Skin of body (tissue), 2 donors: ENCODE results near the gene GRK4. TPM values are rescaled to one million over a fixed set of nuclear protein-coding genes. Genes with fewer than 3 reads are reported as not detected.

Source experiments
- DNase-seq: peaks from one replicate; lab custom pipeline; 2025; lab: John Stamatoyannopoulos, UW
- total RNA-seq: library from RNA; depleted of rRNA; stranded (reverse); fragments of >200 nt; gene quantifications from one replicate; pipeline ENCODE4 v1.2.3, GENCODE V29; 2014

The GRK4 gene
- total RNA-seq, 1 donor from 2014 or later, result 7.5 TPM

GRCh38 chr4:3010998-3011397 is 47.6 kb downstream of the GRK4 start:
- DNase-seq, result peak; percentile 64

DNA sequence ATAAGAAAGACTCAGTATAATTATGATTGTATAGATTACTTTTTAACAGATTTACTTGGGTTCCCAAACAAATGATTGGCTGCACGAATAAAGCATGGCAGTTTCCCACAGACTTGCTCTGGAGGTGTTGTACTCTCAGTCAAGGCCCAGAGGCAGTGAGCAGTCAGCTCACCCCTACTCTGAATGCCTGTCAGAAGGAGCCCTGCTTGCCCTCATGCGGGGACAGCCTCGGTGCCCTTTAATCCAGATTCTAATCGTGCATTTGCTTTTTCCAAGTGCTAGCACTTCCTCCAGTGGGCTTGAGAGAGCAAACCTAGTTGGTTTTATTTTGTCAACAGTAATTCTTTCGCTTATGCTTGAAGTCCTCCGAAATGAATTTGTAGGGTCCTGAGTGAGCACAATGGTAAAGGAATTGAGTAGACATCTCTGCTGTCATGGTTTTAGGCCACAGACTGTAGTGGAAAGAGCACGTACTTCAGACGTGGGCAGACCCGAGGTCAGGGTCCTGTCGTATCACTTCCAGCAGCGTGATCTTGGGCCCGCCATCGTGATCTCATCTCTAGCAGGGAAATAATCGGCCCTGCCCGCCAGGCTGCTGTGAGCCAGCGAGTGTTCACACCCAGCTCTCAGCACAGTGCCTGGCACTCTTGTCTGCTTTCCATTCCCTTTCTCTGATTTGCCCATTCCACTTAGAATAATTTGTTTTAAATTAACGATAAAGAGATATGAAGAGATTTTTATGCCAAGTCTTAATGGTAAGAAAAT is 48.3 kb downstream of the GRK4 start:
- no peak for DNase-seq

DNA sequence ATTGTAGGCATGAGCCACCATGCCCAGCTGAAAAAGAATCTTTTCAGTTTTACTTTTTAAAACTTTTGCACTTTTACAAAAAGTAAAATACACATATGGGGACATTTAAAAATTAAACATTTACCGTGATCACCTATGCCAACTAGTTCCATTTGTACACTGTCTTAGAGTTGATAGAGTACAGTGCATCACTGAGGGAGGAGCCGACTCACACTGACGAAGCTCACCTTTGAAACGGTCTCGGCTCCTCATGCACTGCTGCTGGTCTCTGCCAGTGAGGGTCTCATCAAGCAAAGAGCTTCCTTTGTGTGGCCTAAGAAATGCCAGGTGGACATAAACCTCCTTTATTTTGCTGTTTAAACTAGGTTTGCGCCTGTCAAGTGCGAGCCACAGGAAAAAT is 50.0 kb downstream of the GRK4 start:
- DNase-seq, result no peak

GRCh38 chr4:3013839-3014350 is 50.5 kb downstream of the GRK4 start:
- no peak for DNase-seq

DNA sequence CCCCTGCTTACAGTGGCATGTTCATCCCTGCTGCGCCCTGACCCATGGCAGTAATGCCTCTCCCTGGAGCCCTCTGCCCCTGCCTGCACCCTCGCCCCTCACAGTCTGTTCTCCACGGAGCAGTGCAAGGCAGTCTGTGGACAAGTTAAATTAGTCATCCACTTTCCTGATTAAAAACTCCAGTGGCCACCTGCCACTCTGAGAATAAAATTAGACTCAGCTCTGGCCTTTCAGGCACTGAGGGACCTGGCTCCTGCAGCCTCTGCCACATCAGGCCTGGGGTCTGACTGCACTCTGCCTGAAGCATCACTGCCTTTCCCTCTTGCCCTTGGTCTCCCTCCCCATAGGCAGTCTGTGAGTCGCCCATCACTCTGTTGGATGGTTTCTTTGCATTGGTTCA is 53.6 kb downstream of the GRK4 start:
- no peak for DNase-seq

GRCh38 chr4:3017504-3017903 is 54.1 kb downstream of the GRK4 start:
- no peak for DNase-seq

DNA sequence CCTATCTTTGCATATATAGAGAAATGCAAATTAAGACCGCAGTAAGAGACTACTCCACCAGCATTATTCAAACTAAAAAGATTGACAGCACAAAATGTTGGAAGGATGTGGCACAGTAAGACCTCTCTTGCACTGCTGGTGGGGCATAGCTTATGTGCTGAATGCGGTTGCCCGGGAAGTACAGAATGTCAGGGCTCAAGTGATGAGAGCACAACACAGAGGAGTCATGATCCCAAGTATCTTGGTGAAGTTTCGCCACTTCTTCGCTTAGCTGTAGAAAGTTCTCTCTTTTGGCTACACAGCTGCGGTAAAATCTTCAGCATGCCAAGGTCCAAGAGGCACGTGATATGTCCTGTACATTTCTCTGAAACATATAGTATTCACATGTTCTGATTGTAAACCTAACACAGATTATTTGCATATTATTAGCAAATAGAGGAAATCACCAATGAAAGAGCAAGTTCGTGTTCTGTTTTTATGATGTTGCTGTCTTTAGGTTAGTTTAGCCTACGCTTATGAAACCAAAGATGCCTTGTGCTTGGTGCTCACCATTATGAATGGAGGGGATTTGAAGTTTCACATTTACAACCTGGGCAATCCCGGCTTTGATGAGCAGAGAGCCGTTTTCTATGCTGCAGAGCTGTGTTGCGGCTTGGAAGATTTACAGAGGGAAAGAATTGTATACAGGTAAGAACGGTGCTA is 55.9 kb downstream of the GRK4 start:
- DNase-seq, result no peak

GRCh38 chr4:3021127-3021526 is 57.8 kb downstream of the GRK4 start:
- no peak for DNase-seq

DNA sequence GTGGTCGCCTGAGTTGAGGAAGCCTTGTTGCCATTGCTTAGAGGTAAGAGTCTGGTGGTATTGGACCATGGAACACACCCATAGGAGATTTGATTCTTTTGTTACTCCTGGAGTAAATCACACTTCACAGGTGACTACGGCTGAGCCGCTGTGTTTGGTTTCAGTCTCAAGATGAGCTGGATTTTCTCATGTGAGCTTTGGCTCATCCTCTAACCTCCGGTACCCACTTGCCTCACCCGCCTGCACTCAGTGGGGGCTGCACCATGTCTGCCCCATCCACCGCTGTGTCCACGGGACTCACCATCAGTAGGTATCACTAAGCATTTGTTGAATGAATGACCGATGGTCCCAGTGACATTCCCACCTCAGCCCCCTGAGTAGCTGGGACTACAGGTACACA is 58.3 kb downstream of the GRK4 start:
- DNase-seq, result no peak

GRCh38 chr4:3022112-3022511 is 58.7 kb downstream of the GRK4 start:
- no peak for DNase-seq

DNA sequence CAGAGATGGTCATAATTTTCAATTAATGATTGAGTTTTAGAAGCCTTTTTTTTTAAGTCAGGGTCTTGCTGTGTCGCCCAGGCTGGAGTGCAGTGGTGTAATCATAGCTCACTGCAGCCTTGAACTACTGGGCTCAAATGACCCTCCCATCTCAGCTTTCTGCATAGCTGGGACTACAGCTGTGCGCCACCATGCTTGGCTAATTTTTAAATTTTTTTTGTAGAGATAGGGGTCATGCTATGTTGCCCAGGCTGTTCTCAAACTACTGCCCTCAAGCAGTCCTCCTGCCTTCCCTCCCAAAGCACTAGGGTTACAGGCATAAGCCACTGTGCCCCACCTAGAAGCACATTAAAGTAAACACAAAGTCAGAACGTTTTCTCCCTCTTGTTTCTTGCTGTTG is 59.3 kb downstream of the GRK4 start:
- DNase-seq, result no peak

GRCh38 chr4:3025881-3026280 is 62.5 kb downstream of the GRK4 start:
- DNase-seq, result no peak

DNA sequence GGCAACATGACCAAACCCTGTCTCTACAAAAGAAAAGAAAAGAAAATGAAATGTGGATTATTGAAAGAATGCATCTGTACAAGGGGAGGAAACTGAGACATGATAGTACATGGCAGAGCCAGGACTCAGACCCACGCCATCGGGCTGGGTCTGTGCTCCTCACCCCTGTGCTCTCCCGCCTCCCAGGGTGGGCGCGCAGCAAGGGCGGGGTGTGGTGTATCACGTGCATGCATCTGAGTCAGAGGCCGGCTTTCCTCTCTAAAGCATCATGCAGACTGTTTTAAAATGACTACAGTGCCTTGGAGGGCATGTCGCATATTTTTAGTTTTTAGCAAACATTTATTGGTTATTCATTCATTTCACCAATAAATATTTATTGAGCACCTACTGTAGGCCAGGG is 63.2 kb downstream of the GRK4 start:
- DNase-seq, result no peak

DNA sequence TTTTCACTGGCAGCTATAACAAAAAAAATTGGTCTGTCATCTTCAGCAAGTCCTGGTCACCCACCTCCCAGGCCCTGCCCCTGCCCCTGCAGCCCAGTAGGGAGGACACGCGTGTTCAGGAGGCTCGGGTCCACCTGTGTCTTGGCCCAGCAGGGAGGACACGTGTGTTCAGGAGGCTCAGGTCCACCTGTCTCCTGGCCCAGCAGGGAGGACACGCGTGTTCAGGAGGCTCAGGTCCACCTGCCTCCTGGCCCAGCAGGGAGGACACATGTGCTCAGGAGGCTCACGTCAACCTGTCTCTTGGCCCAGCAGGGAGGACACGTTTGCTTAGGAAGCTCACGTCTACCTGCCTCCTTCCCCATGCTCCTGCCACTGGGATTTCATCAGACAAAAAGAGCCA is 66.1 kb downstream of the GRK4 start:
- no peak for DNase-seq

GRCh38 chr4:3030566-3031356 is 67.4 kb downstream of the GRK4 start:
- no peak for DNase-seq

GRCh38 chr4:3031357-3032082 is 68.1 kb downstream of the GRK4 start:
- DNase-seq, result no peak

- DNase-seq, result no peak
Observed at GRCh38 chr4:3034231-3034630, 70.9 kb downstream of the GRK4 start.

DNA sequence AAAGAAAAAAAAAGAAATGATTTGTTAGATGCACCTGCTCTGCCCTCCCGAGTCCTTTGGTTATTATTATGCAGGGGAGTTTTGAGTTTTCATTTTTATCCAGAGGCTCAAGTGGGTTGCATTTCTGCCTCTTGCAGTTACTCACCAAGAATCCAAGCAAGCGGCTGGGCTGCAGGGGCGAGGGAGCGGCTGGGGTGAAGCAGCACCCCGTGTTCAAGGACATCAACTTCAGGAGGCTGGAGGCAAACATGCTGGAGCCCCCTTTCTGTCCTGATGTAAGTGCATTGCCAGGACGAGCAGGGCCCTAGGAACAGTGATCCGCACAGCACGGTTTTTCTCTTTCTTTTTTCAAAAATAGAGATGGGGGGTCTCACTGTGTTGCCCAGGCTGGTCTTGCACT is 71.9 kb downstream of the GRK4 start:
- DNase-seq, result no peak

DNA sequence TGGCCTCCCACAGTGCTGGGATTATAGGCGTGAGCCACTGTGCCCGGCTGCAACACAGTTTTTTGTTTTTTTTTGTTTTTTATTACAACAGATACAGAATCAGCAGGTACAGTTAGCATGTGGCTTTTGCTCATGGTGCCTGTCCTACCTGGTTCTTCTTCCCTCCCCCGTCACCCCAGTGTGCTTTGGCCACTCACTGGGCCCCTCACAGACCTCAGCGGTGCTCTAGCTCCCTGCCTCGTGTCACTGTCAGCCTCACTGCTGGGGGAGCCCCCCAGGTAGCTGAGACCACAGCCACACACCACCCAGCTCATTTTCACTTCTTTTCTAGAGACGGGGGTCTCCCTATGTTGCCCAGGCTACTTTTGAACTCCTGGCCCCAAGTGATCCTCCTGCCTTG is 72.3 kb downstream of the GRK4 start:
- no peak for DNase-seq

DNA sequence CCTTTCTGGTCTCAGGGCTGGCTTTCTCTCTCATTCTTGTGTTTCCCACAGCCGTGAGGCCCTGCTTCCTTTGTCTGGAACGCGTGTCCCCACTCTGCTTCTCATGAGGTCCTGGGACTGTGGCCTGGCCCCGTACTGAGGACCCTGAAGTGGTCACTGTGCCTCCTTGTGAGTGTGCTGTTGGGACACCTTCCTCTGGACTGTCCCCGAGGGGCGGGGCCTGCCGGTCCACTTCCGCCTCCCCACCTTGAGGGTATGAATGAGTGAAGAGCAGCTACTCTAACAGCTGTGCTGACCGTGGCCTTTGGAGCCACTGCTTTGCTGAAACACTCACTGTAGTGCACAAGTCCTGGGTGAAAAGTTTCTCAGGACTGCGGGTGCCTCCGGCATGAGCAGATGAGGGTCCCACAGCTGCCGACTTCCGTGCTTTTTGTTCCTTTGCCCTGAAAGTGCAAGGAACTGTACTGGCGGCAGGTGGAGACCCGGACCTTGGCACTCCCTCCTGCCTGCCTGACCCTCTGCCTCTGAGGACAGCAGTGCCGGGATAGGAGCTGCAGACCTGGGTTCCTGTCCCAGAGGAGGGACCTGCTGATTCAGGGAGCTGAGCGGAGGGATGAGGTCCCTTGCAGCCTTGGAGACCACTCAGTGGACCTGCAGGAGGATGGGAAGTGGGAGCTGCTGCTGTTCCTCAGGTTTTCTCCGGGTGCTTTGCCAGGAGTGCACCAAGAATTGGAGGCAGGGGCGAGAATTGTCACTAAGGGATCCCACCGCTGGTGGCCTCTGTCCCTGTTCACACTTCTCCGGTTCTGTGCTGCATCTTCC is 73.0 kb downstream of the GRK4 start:
- no peak for DNase-seq
